Mesendoderm (in vitro differentiated cells): ENCODE data around the gene HOXB13.
A peak's percentile ranks its signal among the peaks of the same experiment; 100 is the strongest.

Experiments used
- DNase-seq: peaks from one replicate; pipeline ENCODE4 v3.0.0; 2013
- H2AK5ac ChIP-seq: 2 replicates; pipeline ENCODE4 v1.6.1; 2013; ENCODE audit warnings: low read length, inconsistent platforms
- H2BK120ac ChIP-seq: 2 replicates; pipeline ENCODE4 v1.6.1; 2013; ENCODE audit warnings: low read depth, mild to moderate bottlenecking, low read length, moderate library complexity, mixed read lengths
- H2BK15ac ChIP-seq: replicated peaks from 2 replicates; pipeline ENCODE4 v1.6.1; 2013; ENCODE audit warnings: low read depth, mild to moderate bottlenecking, moderate library complexity
- H2BK5ac ChIP-seq: 2 replicates; pipeline ENCODE4 v1.6.1; 2013; ENCODE audit warnings: low read length, inconsistent platforms
- H3K18ac ChIP-seq: 2 replicates; pipeline ENCODE4 v1.6.1; 2013; ENCODE audit warnings: mild to moderate bottlenecking, low read length, mixed read lengths
- H3K23ac ChIP-seq: one replicate; pipeline ENCODE4 v1.6.1; 2013; ENCODE audit warnings: low read length
- H3K27ac ChIP-seq: 2 replicates; pipeline ENCODE4 v1.5.1; 2013; ENCODE audit warnings: low read depth, mild to moderate bottlenecking, inconsistent platforms, low read length, moderate library complexity
- H3K27me3 ChIP-seq: 2 replicates; pipeline ENCODE4 v1.6.1; 2013; ENCODE audit warnings: low read length, control low read depth, mild to moderate bottlenecking, inconsistent platforms; ENCODE audit not compliant: insufficient read depth, poor library complexity
- H3K36me3 ChIP-seq: 2 replicates; pipeline ENCODE4 v1.6.1; 2013; ENCODE audit warnings: low read length, inconsistent platforms; ENCODE audit not compliant: control insufficient read depth, insufficient read depth
- H3K4ac ChIP-seq: one replicate; pipeline ENCODE4 v1.6.1; 2013; ENCODE audit warnings: low read depth, mild to moderate bottlenecking, low read length, moderate library complexity
- H3K4me1 ChIP-seq: 2 replicates; pipeline ENCODE4 v1.6.1; 2013; ENCODE audit warnings: low read depth, low read length, inconsistent platforms; ENCODE audit not compliant: control insufficient read depth
- H3K4me2 ChIP-seq: 2 replicates; pipeline ENCODE4 v1.6.1; 2013; ENCODE audit warnings: low read length
- H3K4me3 ChIP-seq: 2 replicates; pipeline ENCODE4 v1.5.1; 2013; ENCODE audit warnings: mild to moderate bottlenecking, low read length
- H3K56ac ChIP-seq: one replicate; pipeline ENCODE4 v1.6.1; 2013; ENCODE audit warnings: low read length
- H3K79me1 ChIP-seq: 2 replicates; pipeline ENCODE4 v1.6.1; 2013; ENCODE audit warnings: low read length, inconsistent platforms
- H3K79me2 ChIP-seq: 2 replicates; pipeline ENCODE4 v1.6.1; 2013; ENCODE audit warnings: mild to moderate bottlenecking, low read length; ENCODE audit not compliant: control insufficient read depth, insufficient read depth
- H3K9ac ChIP-seq: 2 replicates; pipeline ENCODE4 v1.6.1; 2013; ENCODE audit warnings: low read length, inconsistent platforms
- H4K5ac ChIP-seq: one replicate; pipeline ENCODE4 v1.6.1; 2013; ENCODE audit warnings: low read length
- H4K8ac ChIP-seq: one replicate; pipeline ENCODE4 v1.6.1; 2013; ENCODE audit warnings: low read depth, mild to moderate bottlenecking, control low read depth, low read length, moderate library complexity
- WGBS: extraction: QIAGEN DNeasy Blood & Tissue Kit; methylation state at CpG from one replicate; pipeline ENCODE4 v1.1.7; 2013; ENCODE audit warnings: low lambda C conversion rate, missing lambda C conversion rate; ENCODE audit not compliant: insufficient coverage; ENCODE audit errors: extremely low coverage; 5-methylcytosine and 5-hydroxymethylcytosine counted together

HOXB13 gene

GRCh38 chr17:48730240-48730550, 1.6 kb upstream of the HOXB13 start:
- H3K4ac ChIP-seq: no peak overlapping the region
- no peak overlapping the region for H3K9ac ChIP-seq
- no peak for DNase-seq
- H3K4me3 ChIP-seq: no peak overlapping the region
- no peak overlapping the region for H3K23ac ChIP-seq
- H2AK5ac ChIP-seq: no peak overlapping the region
- WGBS: no CpG with 5 or more reads among the region's 3 CpGs
- no peak overlapping the region for H3K56ac ChIP-seq
- H2BK120ac ChIP-seq: no peak overlapping the region
- no peak overlapping the region for H4K8ac ChIP-seq
- no peak overlapping the region for H2BK15ac ChIP-seq
- no peak overlapping the region for H4K5ac ChIP-seq
- no peaks in the 10 kb centered on the region for H3K79me1 ChIP-seq
- no peak overlapping the region for H3K18ac ChIP-seq
- no peak overlapping the region for H2BK5ac ChIP-seq
- H3K4me2 ChIP-seq: no peak overlapping the region
- no peaks in the 10 kb centered on the region for H3K36me3 ChIP-seq
- peaks cover 4% of the 10 kb centered on the region for H3K4me1 ChIP-seq
- peaks cover 50% of the 10 kb centered on the region for H3K27me3 ChIP-seq
- no peaks in the 10 kb centered on the region for H3K79me2 ChIP-seq
- H3K27ac ChIP-seq: no peak overlapping the region

GRCh38 chr17:48729335-48730239, 1.0 kb upstream of the HOXB13 start:
- peak overlapping the region; percentile 57 for H3K9ac ChIP-seq
- H4K8ac ChIP-seq: no peak overlapping the region
- H3K4me2 ChIP-seq: peak overlapping the region; percentile 82
- H2BK15ac ChIP-seq: no peak overlapping the region
- H2BK5ac ChIP-seq: no peak overlapping the region
- H3K79me1 ChIP-seq: no peaks in the 10 kb centered on the region
- no CpG with 5 or more reads among the region's 19 CpGs for WGBS
- H3K79me2 ChIP-seq: no peaks in the 10 kb centered on the region
- no peak for DNase-seq
- peaks cover 48% of the 10 kb centered on the region for H3K27me3 ChIP-seq
- H2BK120ac ChIP-seq: no peak overlapping the region
- peak overlapping the region; percentile 1 for H3K4me3 ChIP-seq
- H4K5ac ChIP-seq: no peak overlapping the region
- peak overlapping the region; percentile 51 for H3K18ac ChIP-seq
- peaks cover 4% of the 10 kb centered on the region for H3K4me1 ChIP-seq
- H2AK5ac ChIP-seq: no peak overlapping the region
- H3K4ac ChIP-seq: no peak overlapping the region
- H3K23ac ChIP-seq: no peak overlapping the region
- no peaks in the 10 kb centered on the region for H3K36me3 ChIP-seq
- H3K27ac ChIP-seq: no peak overlapping the region
- peak overlapping the region; percentile 49 for H3K56ac ChIP-seq

DNA sequence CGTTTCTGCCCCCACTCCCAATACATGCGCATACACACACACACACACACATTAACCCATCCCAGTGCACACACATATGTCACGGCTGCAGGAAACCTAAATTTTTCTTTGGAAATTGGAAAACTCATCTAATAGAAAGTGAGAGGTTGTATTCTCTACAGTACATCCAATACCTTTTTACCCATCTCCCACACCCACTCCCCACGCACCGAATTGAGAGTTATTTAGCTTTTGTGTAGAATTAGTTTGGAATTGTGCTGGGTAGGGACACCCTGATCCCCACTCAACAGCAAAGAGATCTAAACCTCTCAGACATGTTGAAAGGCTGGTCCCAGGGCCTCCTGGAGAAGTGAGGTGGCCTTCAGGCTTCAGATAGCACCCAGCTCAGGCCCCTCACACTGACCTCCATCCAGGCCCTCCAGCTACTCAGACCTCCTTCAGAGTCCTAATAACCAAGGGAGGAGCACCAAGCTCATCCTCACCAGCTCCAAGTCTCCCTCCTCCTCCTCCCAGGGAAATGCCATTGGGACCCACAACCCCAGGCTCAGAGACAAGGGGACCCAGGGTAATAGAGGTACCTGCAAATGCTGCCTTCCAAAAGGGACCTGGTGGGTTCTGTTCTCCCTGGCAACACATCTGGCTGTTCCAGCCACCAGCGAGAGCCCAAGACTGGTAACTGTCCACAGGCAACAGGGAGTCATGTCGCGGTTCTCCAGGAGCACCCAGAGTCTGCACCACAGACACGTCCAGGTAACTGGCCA, 955 bp downstream of the HOXB13 start:
- peaks cover 3% of the 10 kb centered on the region for H3K4me1 ChIP-seq
- no peak overlapping the region for H4K8ac ChIP-seq
- H2BK120ac ChIP-seq: no peak overlapping the region
- no peak overlapping the region for H2BK5ac ChIP-seq
- peaks cover 46% of the 10 kb centered on the region for H3K27me3 ChIP-seq
- no peak overlapping the region for H3K4me2 ChIP-seq
- no peak overlapping the region for H4K5ac ChIP-seq
- DNase-seq: no peak
- no peak overlapping the region for H2BK15ac ChIP-seq
- H3K79me2 ChIP-seq: no peaks in the 10 kb centered on the region
- no peak overlapping the region for H3K18ac ChIP-seq
- no peak overlapping the region for H3K56ac ChIP-seq
- H2AK5ac ChIP-seq: no peak overlapping the region
- H3K36me3 ChIP-seq: no peaks in the 10 kb centered on the region
- WGBS: no CpG with 5 or more reads among the region's 9 CpGs
- H3K9ac ChIP-seq: no peak overlapping the region
- H3K27ac ChIP-seq: no peak overlapping the region
- no peak overlapping the region for H3K23ac ChIP-seq
- no peaks in the 10 kb centered on the region for H3K79me1 ChIP-seq
- no peak overlapping the region for H3K4ac ChIP-seq
- no peak overlapping the region for H3K4me3 ChIP-seq

DNA sequence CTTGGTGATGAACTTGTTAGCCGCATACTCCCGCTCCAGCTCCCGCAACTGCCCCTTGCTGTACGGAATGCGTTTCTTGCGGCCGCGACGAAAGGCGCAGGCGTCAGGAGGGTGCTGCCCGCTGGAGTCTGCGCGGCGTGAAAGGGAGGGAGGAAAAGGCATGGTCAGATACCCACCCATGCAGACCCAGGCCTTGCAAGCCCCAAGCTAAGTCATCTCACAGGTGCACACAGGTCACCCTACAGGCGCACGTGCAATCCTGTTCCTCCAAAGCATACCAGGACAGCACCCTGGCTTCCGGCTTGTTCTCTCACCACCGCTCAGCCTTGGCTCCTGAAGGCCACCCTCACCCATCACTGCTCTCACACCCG, 1.6 kb downstream of the HOXB13 start:
- H3K4me2 ChIP-seq: no peak overlapping the region
- H3K79me1 ChIP-seq: no peaks in the 10 kb centered on the region
- H3K23ac ChIP-seq: no peak overlapping the region
- no peak overlapping the region for H3K18ac ChIP-seq
- peaks cover 46% of the 10 kb centered on the region for H3K27me3 ChIP-seq
- no peaks in the 10 kb centered on the region for H3K36me3 ChIP-seq
- no peak overlapping the region for H3K56ac ChIP-seq
- H3K27ac ChIP-seq: no peak overlapping the region
- H3K79me2 ChIP-seq: no peaks in the 10 kb centered on the region
- no peak overlapping the region for H2AK5ac ChIP-seq
- no peak overlapping the region for H3K9ac ChIP-seq
- no peak overlapping the region for H2BK5ac ChIP-seq
- H3K4me1 ChIP-seq: peaks cover 4% of the 10 kb centered on the region
- H2BK15ac ChIP-seq: no peak overlapping the region
- H4K8ac ChIP-seq: no peak overlapping the region
- DNase-seq: no peak
- H3K4me3 ChIP-seq: no peak overlapping the region
- H4K5ac ChIP-seq: no peak overlapping the region
- WGBS: no CpG with 5 or more reads among the region's 20 CpGs
- H3K4ac ChIP-seq: no peak overlapping the region
- no peak overlapping the region for H2BK120ac ChIP-seq

GRCh38 chr17:48726114-48726915, 2.2 kb downstream of the HOXB13 start:
- Histone ChIP-seq H3K4me2 (no peak overlapping the region), H3K4me1 (peaks cover 4% of the 10 kb centered on the region), H2BK15ac (no peak overlapping the region), H3K27ac (no peak overlapping the region), H3K23ac (no peak overlapping the region), H3K79me1 (no peaks in the 10 kb centered on the region), H3K27me3 (peaks cover 46% of the 10 kb centered on the region), H3K56ac (no peak overlapping the region), H4K5ac (no peak overlapping the region), H3K9ac (no peak overlapping the region), H3K18ac (no peak overlapping the region), H4K8ac (no peak overlapping the region), H3K79me2 (no peaks in the 10 kb centered on the region), H3K36me3 (no peaks in the 10 kb centered on the region), H2BK5ac (no peak overlapping the region), H2AK5ac (no peak overlapping the region), H3K4me3 (no peak overlapping the region), H3K4ac (no peak overlapping the region), H2BK120ac (no peak overlapping the region)
- no peak for DNase-seq
- no CpG with 5 or more reads among the region's 20 CpGs for WGBS
